D721Med (cell line): ENCODE results near the gene NFASC.

ENCODE experiments used
- DNase-seq: peaks from one replicate; pipeline ENCODE4 v3.0.0; 2011; ENCODE audit warnings: low spot score; ENCODE audit not compliant: insufficient read length
- FAIRE-seq: peaks from 2 replicates; lab custom pipeline; 2011; peaks lifted over from hg19 to GRCh38; lab: Jason Lieb, UNC
- CTCF ChIP-seq: IDR thresholded peaks from 2 replicates; pipeline ENCODE4 v1.5.1; 2012; ENCODE audit warnings: mild to moderate bottlenecking, control low read depth; ENCODE audit not compliant: insufficient read depth; ENCODE audit errors: missing control alignments

The NFASC gene

GRCh38 chr1:204873714-204874113 is 3.1 kb downstream of the NFASC start:
- FAIRE-seq (no peak), DNase-seq (no peak)
- no peak for TF ChIP-seq CTCF

- no peak for DNase-seq
- FAIRE-seq: no peak
- TF ChIP-seq CTCF: no peak
Measured at GRCh38 chr1:204874274-204874673, 3.6 kb downstream of the NFASC start.

- TF ChIP-seq CTCF: no peak
- FAIRE-seq (no peak), DNase-seq (no peak)
Measured at GRCh38 chr1:204875255-204875654, 4.6 kb downstream of the NFASC start.

GRCh38 chr1:204878621-204879234 is 8.1 kb downstream of the NFASC start:
- no peak for TF ChIP-seq CTCF
- DNase-seq (no peak), FAIRE-seq (no peak)

- TF ChIP-seq CTCF: no peak
- FAIRE-seq (no peak), DNase-seq (no peak)
Measured at GRCh38 chr1:204879351-204879750, 8.7 kb downstream of the NFASC start.

GRCh38 chr1:204880906-204881305 is 10.2 kb downstream of the NFASC start:
- no peak for DNase-seq
- no peak for TF ChIP-seq CTCF
- no peak for FAIRE-seq

- FAIRE-seq: no peak
- TF ChIP-seq CTCF: no peak
- DNase-seq: no peak
Measured at GRCh38 chr1:204882479-204882878, 11.8 kb downstream of the NFASC start.
